Endothelial cell of umbilical vein (primary cell): Measurements from ENCODE around the gene CCDC6. TPM values are rescaled to one million over a fixed set of nuclear protein-coding genes. Genes with fewer than 3 reads are reported as not detected.

ENCODE experiments used
- BruUV-seq: library from RNA; stranded (reverse); fragments of 400-500 nt; replicated peaks from 2 replicates; lab custom pipeline; 2021; lab: Mats Ljungman, UMichigan
- CTCF ChIA-PET: fragments of 300-600, 350-600 bp; sonication (Branson Sonifier 250); formaldehyde crosslinking; loops from one replicate; lab custom pipeline; 2021; ENCODE audit warnings: antibody characterized with exemption, inconsistent platforms; lab: Charles Lee
- POLR2A ChIA-PET: fragments of 300-600, 350-600 bp; sonication (Branson Sonifier 250); formaldehyde crosslinking; loops from one replicate; lab custom pipeline; 2021; ENCODE audit warnings: antibody characterized with exemption, inconsistent platforms; lab: Charles Lee
- DNase-seq: peaks from one replicate; pipeline ENCODE4 v3.0.0-alpha.2; 2011; ENCODE audit warnings: low read depth, low spot score
- FAIRE-seq: peaks from 2 replicates; lab custom pipeline; 2011; peaks lifted over from hg19 to GRCh38; lab: Jason Lieb, UNC
- H2AFZ ChIP-seq: 2 replicates; pipeline ENCODE4 v1.6.0; 2012; ENCODE audit warnings: low read depth, low read length, control low read depth, inconsistent platforms
- H3K27ac ChIP-seq: 2 replicates; pipeline ENCODE4 v1.5.1; 2011; ENCODE audit warnings: low read depth, mild to moderate bottlenecking, control low read depth, low read length, moderate library complexity; ENCODE audit not compliant: insufficient read depth
- H3K27me3 ChIP-seq, 2 experiments: 2 replicates each; pipeline versions ENCODE4 v1.6.0 to v1.6.1; 2011; ENCODE audit warnings: low read length in 2 of 2, mixed read lengths in 1 of 2; ENCODE audit not compliant: control insufficient read depth in 2 of 2, insufficient read depth in 2 of 2
- H3K36me3 ChIP-seq, 2 experiments: 2 replicates in 1 of 2; 3 replicates in 1 of 2; pipeline ENCODE4 v1.5.1; 2011; ENCODE audit warnings: low read length in 2 of 2, mild to moderate bottlenecking in 1 of 2, moderate library complexity in 1 of 2; ENCODE audit not compliant: control insufficient read depth in 2 of 2, insufficient read depth in 2 of 2; ENCODE audit errors: extremely low read depth in 1 of 2
- H3K4me1 ChIP-seq: 3 replicates; pipeline ENCODE4 v1.5.1; 2011; ENCODE audit warnings: mild to moderate bottlenecking, low read length; ENCODE audit not compliant: control insufficient read depth, insufficient read depth; ENCODE audit errors: extremely low read depth
- H3K4me2 ChIP-seq: 2 replicates; pipeline ENCODE4 v1.6.1; 2011; ENCODE audit warnings: low read length, control low read depth, mixed read lengths; ENCODE audit not compliant: insufficient read depth
- H3K4me3 ChIP-seq, 3 experiments: fragments of 200-600 bp in 1 of 3; sonication (generic), shearing (Covaris generic) in 1 of 3; replicated peaks in 1 of 3; 2 replicates each; pipeline ENCODE4 v1.5.1; 2011 to 2016; ENCODE audit warnings: control low read depth in 3 of 3, low read length in 3 of 3, mild to moderate bottlenecking in 2 of 3, inconsistent platforms in 1 of 3, low read depth in 1 of 3, moderate library complexity in 1 of 3; ENCODE audit not compliant: insufficient read depth in 1 of 3
- H3K79me2 ChIP-seq: 2 replicates; pipeline ENCODE4 v1.6.0; 2012; ENCODE audit warnings: low read length, inconsistent platforms; ENCODE audit not compliant: control insufficient read depth, insufficient read depth
- H3K9ac ChIP-seq: replicated peaks from 2 replicates; pipeline ENCODE3; 2011; ENCODE audit warnings: low read length, control low read depth; ENCODE audit not compliant: insufficient read depth; ENCODE audit errors: extremely low read depth
- H3K9me1 ChIP-seq: replicated peaks from 3 replicates; pipeline ENCODE4 v1.6.0; 2011; ENCODE audit warnings: mild to moderate bottlenecking, low read length; ENCODE audit not compliant: control insufficient read depth, insufficient read depth; ENCODE audit errors: extremely low read depth
- H3K9me3 ChIP-seq: replicated peaks from 2 replicates; pipeline ENCODE4 v1.5.1; 2012; ENCODE audit warnings: low read length, inconsistent platforms; ENCODE audit not compliant: control insufficient read depth, insufficient read depth
- H4K20me1 ChIP-seq: replicated peaks from 2 replicates; pipeline ENCODE3; 2011; ENCODE audit warnings: mild to moderate bottlenecking, low read length; ENCODE audit not compliant: control insufficient read depth, insufficient read depth; ENCODE audit errors: extremely low read depth
- CTCF ChIP-seq, 2 donors: IDR thresholded peaks; 1 replicate in 1 of 2; 2 replicates in 1 of 2; pipeline ENCODE4 v1.5.1; 2011; ENCODE audit warnings: low read length in 2 of 2, mild to moderate bottlenecking in 2 of 2, moderate library complexity in 2 of 2, control low read depth in 1 of 2, inconsistent platforms in 1 of 2, low read depth in 1 of 2; ENCODE audit not compliant: insufficient read depth in 1 of 2; ENCODE audit errors: extremely low read depth in 1 of 2
- EZH2 ChIP-seq: IDR thresholded peaks from 2 replicates; pipeline ENCODE4 v1.6.1; 2012; ENCODE audit warnings: borderline replicate concordance, low read depth, mild to moderate bottlenecking, moderate library complexity, low read length, inconsistent platforms; ENCODE audit not compliant: severe bottlenecking
- FOS ChIP-seq: IDR thresholded peaks from 2 replicates; pipeline ENCODE4 v1.6.1; 2011; ENCODE audit warnings: mild to moderate bottlenecking, low read length, moderate library complexity, borderline replicate concordance; ENCODE audit not compliant: insufficient read depth
- GATA2 ChIP-seq: IDR thresholded peaks from 2 replicates; pipeline ENCODE4 v1.7.0; 2011; ENCODE audit warnings: low read depth, mild to moderate bottlenecking, moderate library complexity, mixed read lengths, low read length; ENCODE audit not compliant: insufficient read length, insufficient read depth
- JUN ChIP-seq: IDR thresholded peaks from 2 replicates; pipeline ENCODE4 v1.6.1; 2011; ENCODE audit warnings: borderline replicate concordance, low read depth; ENCODE audit not compliant: insufficient read length, insufficient read depth
- MYC ChIP-seq: IDR thresholded peaks from one replicate; pipeline ENCODE4 v1.6.1; 2011; ENCODE audit warnings: mild to moderate bottlenecking, low read depth, low read length
- POLR2A ChIP-seq: IDR thresholded peaks from 2 replicates; pipeline ENCODE4 v1.6.1; 2012; ENCODE audit warnings: low read depth, mild to moderate bottlenecking, control low read depth, low read length
- POLR2AphosphoS5 ChIP-seq: IDR thresholded peaks from 2 replicates; pipeline ENCODE4 v1.6.1; 2012; ENCODE audit warnings: low read depth, mild to moderate bottlenecking, control low read depth, low read length, moderate library complexity; ENCODE audit not compliant: insufficient read depth
- dilution Hi-C: fragments of 300-500 bp; cut with MboI; formaldehyde crosslinking; loops from one replicate; pipeline ENCODE4 v1.15.0; 2019; ENCODE audit warnings: low sequenced_read_pairs; ENCODE audit not compliant: extremely low pct_ligation_motif_present
- intact Hi-C: fragments of 100-400 bp; cut with micrococcal nuclease; formaldehyde crosslinking; loops from one replicate; pipeline ENCODE4 v1.10.0; 2022
- polyA plus RNA-seq, 4 experiments: library from polyadenylated mRNA; depleted of rRNA in 3 of 4; stranded (reverse) in 3 of 4; unstranded in 1 of 4; fragments of >200 nt; gene quantifications; 2 replicates each; pipeline versions ENCODE4 v1.2.1 to v1.2.3, GENCODE V29; 2011 to 2012; ENCODE audit warnings: missing spikeins in 1 of 4
- total RNA-seq: library from RNA; stranded (reverse); gene quantifications from 2 replicates; pipeline ENCODE4 v1.2.3, GENCODE V29; 2021
- TF ChIP-seq, protein P1 (sequence below): IDR thresholded peaks from 2 replicates; pipeline ENCODE4 v1.6.1; 2011; ENCODE audit not compliant: insufficient read depth, insufficient read length

CCDC6 gene
- total and polyA plus RNA-seq, 2 donors (not counting 3 experiments of a cell fraction or from before 2014, with no cell fraction given) = 16.8 to 36.8 TPM

- dilution Hi-C loops (no loop called here), intact Hi-C loops (no loop called here)
- Histone ChIP-seq H3K4me2 (no peak overlapping the region), H3K4me1 (no peaks in the 10 kb centered on the region), H2AFZ (no peak overlapping the region), H3K36me3 (peaks cover 0 to 3% of the 10 kb centered on the region in 2 experiments), H4K20me1 (peaks cover 4% of the 10 kb centered on the region), H3K79me2 (peaks cover 71% of the 10 kb centered on the region), H3K9me1 (no peaks in the 10 kb centered on the region), H3K27me3 (no peaks in the 10 kb centered on the region), H3K9ac (no peak overlapping the region), H3K9me3 (no peaks in the 10 kb centered on the region), H3K27ac (no peak overlapping the region), H3K4me3 (no peak overlapping the region)
- CTCF ChIA-PET = interaction anchor here (0.9 to 1.3 kb wide), 3 partner anchors 17 to 57 kb away, joined by 3 to 5 read pairs (median 3); partner anchors contain the start of gene CCDC6
- POLR2A ChIA-PET = no interaction called here
- BruUV-seq = no TSS peak
- FAIRE-seq (no peak), DNase-seq (no peak)
- no peak for TF ChIP-seq EZH2
- TF ChIP-seq, protein P1, sequence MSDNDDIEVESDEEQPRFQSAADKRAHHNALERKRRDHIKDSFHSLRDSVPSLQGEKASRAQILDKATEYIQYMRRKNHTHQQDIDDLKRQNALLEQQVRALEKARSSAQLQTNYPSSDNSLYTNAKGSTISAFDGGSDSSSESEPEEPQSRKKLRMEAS = no peak
- TF ChIP-seq JUN = no peak
- TF ChIP-seq MYC = no peak
- no peak for TF ChIP-seq GATA2
Observed at GRCh38 chr10:59887972-59888640, 18.2 kb downstream of the CCDC6 start.

- no peaks in the 10 kb centered on the region for H3K4me1 ChIP-seq
- TF ChIP-seq POLR2A (no peak), EZH2 (no peak), MYC (no peak), POLR2AphosphoS5 (no peak), FOS (no peak), JUN (no peak), CTCF (IDR thresholded peaks at IDR 0.05; ENCODE audit: extremely low read depth in 1 of 2, insufficient read depth in 1 of 2, low read depth in 1 of 2, low read length in 2 of 2) (no peak), GATA2 (no peak)
- TF ChIP-seq, protein P1 = no peak
- H3K79me2 ChIP-seq = peaks cover 64% of the 10 kb centered on the region
- ChIA-PET POLR2A (no interaction called here), CTCF (no interaction called here)
- no peaks in the 10 kb centered on the region for H3K9me1 ChIP-seq
- intact Hi-C loops = no loop called here
- H4K20me1 ChIP-seq = peaks cover 4% of the 10 kb centered on the region
- H3K36me3 ChIP-seq = peaks cover 0 to 3% of the 10 kb centered on the region in 2 experiments
- H3K4me3 ChIP-seq = no peak overlapping the region
- FAIRE-seq (no peak), DNase-seq (no peak)
- no peaks in the 10 kb centered on the region for H3K27me3 ChIP-seq
- dilution Hi-C loops = no loop called here
- no peak overlapping the region for H2AFZ ChIP-seq
- H3K27ac ChIP-seq = no peak overlapping the region
- BruUV-seq = no TSS peak
- H3K9ac ChIP-seq = no peak overlapping the region
- no peak overlapping the region for H3K4me2 ChIP-seq
- no peaks in the 10 kb centered on the region for H3K9me3 ChIP-seq
Observed at GRCh38 chr10:59887006-59887405, 19.4 kb downstream of the CCDC6 start.
